ENCODE measurements around the gene ZNF862. TPM values are rescaled to one million over a fixed set of nuclear protein-coding genes. Genes with fewer than 3 reads are reported as not detected.

Gene ZNF862
- total and polyA plus RNA-seq, 8 donors: 2.4 to 13.4 (median 7.3) TPM

DNA sequence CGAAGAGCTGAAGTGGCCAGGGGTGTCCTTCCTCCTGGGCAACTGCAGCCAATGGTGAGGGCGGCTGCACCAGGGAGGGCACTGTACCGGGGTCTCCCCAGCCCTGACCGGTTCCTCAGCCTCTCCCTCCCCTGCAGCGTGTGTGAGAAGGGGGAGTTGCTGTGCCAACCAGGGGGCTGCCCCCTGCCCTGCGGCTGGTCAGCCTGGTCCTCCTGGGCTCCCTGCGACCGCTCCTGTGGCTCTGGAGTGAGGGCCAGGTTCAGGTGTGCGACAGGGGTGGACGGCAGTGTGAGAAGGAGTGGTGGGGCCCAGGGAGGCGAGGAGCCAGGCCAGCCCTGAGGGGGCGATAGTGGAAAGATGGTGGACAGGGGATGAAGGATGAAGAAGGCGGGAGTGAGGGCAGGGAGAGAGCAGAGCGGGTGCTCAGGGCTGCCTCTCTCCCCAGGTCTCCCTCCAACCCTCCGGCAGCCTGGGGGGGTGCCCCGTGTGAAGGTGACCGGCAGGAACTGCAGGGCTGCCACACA is 34.6 kb upstream of the ZNF862 start:
- Histone ChIP-seq H3K9me3 (no peaks in the 10 kb centered on the region), H3K27me3 (peaks cover 0 to 24% (median 0%) of the 10 kb centered on the region in 3 donors), H3K27ac (no peak overlapping the region), H3K4me1 (no peaks in the 10 kb centered on the region), H3K4me3 (no peak overlapping the region), H3K36me3 (no peaks in the 10 kb centered on the region)
- intact Hi-C loops (cut with DNase I; ENCODE audit: low total_unique reads): no loop called here
- WGBS, 5 donors: 72 to 80% (median 74%) methylated on average over 13 to 17 of the region's 17 CpGs
- no peak for DNase-seq
- TF ChIP-seq, protein P1, sequence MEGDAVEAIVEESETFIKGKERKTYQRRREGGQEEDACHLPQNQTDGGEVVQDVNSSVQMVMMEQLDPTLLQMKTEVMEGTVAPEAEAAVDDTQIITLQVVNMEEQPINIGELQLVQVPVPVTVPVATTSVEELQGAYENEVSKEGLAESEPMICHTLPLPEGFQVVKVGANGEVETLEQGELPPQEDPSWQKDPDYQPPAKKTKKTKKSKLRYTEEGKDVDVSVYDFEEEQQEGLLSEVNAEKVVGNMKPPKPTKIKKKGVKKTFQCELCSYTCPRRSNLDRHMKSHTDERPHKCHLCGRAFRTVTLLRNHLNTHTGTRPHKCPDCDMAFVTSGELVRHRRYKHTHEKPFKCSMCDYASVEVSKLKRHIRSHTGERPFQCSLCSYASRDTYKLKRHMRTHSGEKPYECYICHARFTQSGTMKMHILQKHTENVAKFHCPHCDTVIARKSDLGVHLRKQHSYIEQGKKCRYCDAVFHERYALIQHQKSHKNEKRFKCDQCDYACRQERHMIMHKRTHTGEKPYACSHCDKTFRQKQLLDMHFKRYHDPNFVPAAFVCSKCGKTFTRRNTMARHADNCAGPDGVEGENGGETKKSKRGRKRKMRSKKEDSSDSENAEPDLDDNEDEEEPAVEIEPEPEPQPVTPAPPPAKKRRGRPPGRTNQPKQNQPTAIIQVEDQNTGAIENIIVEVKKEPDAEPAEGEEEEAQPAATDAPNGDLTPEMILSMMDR (IDR thresholded peaks at IDR 0.05): no peak
- TF ChIP-seq POLR2A (IDR thresholded peaks at IDR 0.05) (no peak), EP300 (IDR thresholded peaks at IDR 0.05) (no peak), POLR2AphosphoS5 (IDR thresholded peaks at IDR 0.05) (no peak)

DNA sequence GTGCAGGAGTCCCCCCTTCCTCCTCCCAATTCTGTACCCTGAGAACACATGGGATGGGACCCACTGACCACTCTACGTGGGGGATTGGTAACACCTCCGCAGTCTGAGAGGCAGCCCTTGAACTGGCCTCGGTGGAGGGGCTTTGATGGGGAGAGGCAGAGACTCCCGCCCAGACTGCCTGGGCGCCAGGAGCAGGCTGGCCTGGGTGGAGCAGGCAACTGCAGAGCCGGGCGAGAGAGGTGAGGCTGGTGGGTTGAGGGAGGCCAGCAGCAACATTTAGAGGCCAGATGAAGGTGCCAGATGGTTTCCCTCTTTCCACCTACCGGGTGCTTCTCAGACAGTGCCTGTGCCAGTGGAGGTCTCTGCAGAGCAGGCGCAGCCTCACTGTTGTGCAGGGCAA is 34.1 kb upstream of the ZNF862 start:
- TF ChIP-seq POLR2A (IDR thresholded peaks at IDR 0.05) (no peak), POLR2AphosphoS5 (IDR thresholded peaks at IDR 0.05) (no peak), EP300 (IDR thresholded peaks at IDR 0.05) (no peak)
- TF ChIP-seq, protein P1 (IDR thresholded peaks at IDR 0.05): no peak
- H3K4me3 ChIP-seq: no peak overlapping the region
- DNase-seq: no peak
- H3K27ac ChIP-seq: no peak overlapping the region
- H3K9me3 ChIP-seq: no peaks in the 10 kb centered on the region
- 74 to 82% (median 77%) methylated on average over 8 to 9 of the region's 9 CpGs for WGBS, 5 donors
- peaks cover 0 to 28% (median 0%) of the 10 kb centered on the region in 3 donors for H3K27me3 ChIP-seq
- H3K36me3 ChIP-seq: no peaks in the 10 kb centered on the region
- intact Hi-C loops (cut with DNase I; ENCODE audit: low total_unique reads): no loop called here
- H3K4me1 ChIP-seq: no peaks in the 10 kb centered on the region

DNA sequence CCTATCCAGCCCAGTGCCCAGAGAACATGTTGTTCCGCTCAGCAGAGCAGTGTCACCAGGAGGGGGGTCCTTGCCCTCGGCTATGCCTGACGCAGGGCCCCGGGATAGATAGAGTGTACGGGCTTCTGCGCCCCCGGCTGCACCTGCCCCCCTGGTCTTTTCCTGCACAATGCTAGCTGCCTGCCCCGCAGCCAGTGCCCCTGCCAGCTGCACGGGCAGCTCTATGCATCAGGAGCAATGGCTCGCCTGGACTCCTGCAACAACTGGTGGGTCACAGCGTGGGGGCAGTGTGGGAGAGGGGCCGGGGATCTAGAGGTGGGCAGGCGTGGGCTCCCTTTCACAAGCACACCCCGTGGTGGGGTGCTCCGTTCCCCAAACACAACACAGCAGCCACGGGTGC is 31.4 kb upstream of the ZNF862 start:
- Histone ChIP-seq H3K27me3 (peaks cover 0 to 38% (median 0%) of the 10 kb centered on the region in 3 donors), H3K9me3 (no peaks in the 10 kb centered on the region), H3K27ac (no peak overlapping the region), H3K4me1 (no peaks in the 10 kb centered on the region), H3K4me3 (no peak overlapping the region), H3K36me3 (no peaks in the 10 kb centered on the region)
- TF ChIP-seq EP300 (IDR thresholded peaks at IDR 0.05) (no peak), POLR2A (IDR thresholded peaks at IDR 0.05) (no peak)
- WGBS, 5 donors: 72 to 81% (median 74%) methylated on average over 12 to 16 of the region's 16 CpGs
- DNase-seq: no peak
- intact Hi-C loops (cut with DNase I; ENCODE audit: low total_unique reads): no loop called here

DNA sequence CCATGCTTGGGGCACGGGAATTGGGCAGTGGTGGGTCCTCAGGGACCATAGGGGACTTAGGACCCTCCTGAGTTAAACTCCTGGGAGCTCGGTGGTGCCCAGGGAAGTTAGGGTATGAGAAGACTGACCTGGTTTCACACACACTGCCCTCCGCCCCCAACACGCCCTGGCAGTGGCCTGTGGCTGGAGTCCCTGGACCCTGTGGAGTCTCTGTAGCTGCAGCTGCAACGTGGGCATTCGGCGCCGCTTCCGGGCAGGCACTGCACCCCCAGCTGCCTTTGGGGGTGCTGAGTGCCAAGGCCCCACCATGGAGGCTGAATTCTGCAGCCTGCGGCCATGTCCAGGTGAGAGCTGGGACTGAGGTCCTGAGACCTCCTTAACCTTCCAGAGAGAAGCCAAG is 29.9 kb upstream of the ZNF862 start:
- Histone ChIP-seq H3K4me3 (no peak overlapping the region), H3K4me1 (no peaks in the 10 kb centered on the region), H3K27ac (no peak overlapping the region), H3K27me3 (peaks cover 0 to 33% (median 0%) of the 10 kb centered on the region in 3 donors), H3K9me3 (no peaks in the 10 kb centered on the region), H3K36me3 (no peaks in the 10 kb centered on the region)
- TF ChIP-seq POLR2AphosphoS5 (IDR thresholded peaks at IDR 0.05) (no peak), POLR2A (IDR thresholded peaks at IDR 0.05) (no peak)
- TF ChIP-seq, protein P1 (IDR thresholded peaks at IDR 0.05): no peak
- DNase-seq: no peak
- 86 to 97% (median 88%) methylated on average over 4 to 10 of the region's 10 CpGs for WGBS, 5 donors
- intact Hi-C loops (cut with DNase I; ENCODE audit: low total_unique reads): no loop called here

DNA sequence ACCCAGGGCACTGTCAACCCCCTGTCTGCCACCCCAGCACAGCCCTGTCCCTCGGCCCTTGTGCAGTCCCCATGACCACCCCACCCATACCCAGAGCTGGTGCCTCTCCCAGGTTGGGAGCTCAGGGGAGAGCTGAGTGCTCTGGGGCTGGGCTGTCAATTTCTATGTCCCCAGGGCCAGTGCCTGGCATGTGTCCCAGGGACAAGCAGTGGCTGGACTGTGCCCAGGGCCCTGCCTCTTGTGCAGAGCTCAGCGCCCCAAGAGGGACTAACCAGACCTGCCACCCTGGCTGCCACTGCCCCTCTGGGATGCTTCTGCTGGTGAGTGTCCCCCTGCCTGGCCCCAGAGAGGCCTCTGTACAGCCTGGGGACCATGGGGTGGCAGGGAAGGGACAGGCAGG is 29.0 kb upstream of the ZNF862 start:
- H3K36me3 ChIP-seq: no peaks in the 10 kb centered on the region
- H3K27ac ChIP-seq: no peak overlapping the region
- peaks cover 0 to 26% (median 0%) of the 10 kb centered on the region in 3 donors for H3K27me3 ChIP-seq
- H3K4me3 ChIP-seq: no peak overlapping the region
- H3K9me3 ChIP-seq: no peaks in the 10 kb centered on the region
- TF ChIP-seq, protein P1 (IDR thresholded peaks at IDR 0.05): no peak
- TF ChIP-seq POLR2AphosphoS5 (IDR thresholded peaks at IDR 0.05) (no peak), POLR2A (IDR thresholded peaks at IDR 0.05) (no peak), EP300 (IDR thresholded peaks at IDR 0.05) (no peak)
- H3K4me1 ChIP-seq: no peaks in the 10 kb centered on the region
- intact Hi-C loops (cut with DNase I; ENCODE audit: low total_unique reads): no loop called here
- DNase-seq: no peak
- WGBS, 5 donors: 43 to 100% (median 68%) methylated on average over 1 to 2 of the region's 2 CpGs

Data from stomach (tissue), 9 donors.